LNCAP (cell line): ENCODE results near the gene RGS19.

ENCODE experiments used
- TF ChIP-seq, protein P1 (sequence below): fragments of 450-650 bp; IDR thresholded peaks from 2 replicates; pipeline ENCODE4 v1.5.1; 2017; ENCODE audit warnings: mild to moderate bottlenecking

Gene RGS19

DNA sequence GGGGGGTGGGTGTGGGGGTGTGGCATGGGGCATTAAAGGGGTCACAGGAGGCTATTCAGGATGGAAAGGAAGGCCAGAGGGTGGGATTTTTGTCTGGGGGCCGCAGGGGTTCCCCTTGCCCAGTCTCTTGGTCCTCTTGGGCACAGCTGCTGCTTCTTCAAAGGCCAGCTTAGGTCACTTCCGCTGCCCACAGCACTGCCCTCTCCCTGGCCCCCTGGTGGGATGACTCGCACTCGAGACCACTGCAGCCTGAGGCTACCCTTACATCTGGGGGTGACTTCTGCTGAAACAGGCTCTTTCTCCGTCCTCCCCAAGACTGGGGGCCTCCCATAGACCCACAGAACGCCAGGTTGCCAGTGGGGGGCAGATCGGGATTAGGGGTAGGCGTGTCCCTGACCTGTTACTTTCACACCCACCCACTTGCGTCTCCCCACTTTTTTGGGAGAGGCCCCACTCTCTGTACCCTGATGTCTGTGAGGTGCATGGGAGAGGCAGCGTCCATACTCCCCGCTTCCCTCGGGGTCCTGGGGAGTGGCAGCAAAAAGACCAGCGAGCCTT lies 3.6 kb upstream of the RGS19 start:
- TF ChIP-seq, protein P1, sequence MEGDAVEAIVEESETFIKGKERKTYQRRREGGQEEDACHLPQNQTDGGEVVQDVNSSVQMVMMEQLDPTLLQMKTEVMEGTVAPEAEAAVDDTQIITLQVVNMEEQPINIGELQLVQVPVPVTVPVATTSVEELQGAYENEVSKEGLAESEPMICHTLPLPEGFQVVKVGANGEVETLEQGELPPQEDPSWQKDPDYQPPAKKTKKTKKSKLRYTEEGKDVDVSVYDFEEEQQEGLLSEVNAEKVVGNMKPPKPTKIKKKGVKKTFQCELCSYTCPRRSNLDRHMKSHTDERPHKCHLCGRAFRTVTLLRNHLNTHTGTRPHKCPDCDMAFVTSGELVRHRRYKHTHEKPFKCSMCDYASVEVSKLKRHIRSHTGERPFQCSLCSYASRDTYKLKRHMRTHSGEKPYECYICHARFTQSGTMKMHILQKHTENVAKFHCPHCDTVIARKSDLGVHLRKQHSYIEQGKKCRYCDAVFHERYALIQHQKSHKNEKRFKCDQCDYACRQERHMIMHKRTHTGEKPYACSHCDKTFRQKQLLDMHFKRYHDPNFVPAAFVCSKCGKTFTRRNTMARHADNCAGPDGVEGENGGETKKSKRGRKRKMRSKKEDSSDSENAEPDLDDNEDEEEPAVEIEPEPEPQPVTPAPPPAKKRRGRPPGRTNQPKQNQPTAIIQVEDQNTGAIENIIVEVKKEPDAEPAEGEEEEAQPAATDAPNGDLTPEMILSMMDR = no peak

DNA sequence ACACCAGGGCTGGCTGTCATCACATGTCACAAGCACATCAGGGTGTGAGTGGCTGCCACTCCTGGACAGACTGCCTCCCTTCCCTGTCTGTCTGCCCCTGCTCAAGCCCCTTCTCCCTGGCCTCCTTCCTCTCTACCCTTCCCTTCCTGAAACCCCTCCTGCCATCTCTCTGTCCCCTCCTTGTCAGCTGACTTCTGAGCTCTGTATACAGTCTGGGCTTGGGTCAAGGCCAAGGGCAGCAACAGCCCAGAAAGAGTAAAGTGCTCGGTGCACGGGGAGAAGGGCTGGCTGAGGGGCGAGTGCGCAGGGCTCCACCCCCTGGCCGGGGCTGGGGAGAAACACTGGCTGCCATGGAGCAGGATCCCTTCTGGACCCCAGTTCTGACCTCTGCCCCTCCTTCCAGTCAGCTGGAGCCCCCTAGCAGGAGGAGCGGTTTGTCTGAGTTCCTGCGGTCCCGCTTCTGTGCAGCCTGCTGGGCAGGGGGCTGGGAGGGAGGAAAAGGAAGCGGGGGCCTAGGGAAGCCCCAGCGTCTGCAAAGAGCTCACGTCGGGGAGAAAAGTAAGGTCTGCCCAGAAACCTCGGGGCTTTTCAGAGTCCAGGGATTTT lies 2.9 kb upstream of the RGS19 start:
- TF ChIP-seq, protein P1 = no peak

DNA sequence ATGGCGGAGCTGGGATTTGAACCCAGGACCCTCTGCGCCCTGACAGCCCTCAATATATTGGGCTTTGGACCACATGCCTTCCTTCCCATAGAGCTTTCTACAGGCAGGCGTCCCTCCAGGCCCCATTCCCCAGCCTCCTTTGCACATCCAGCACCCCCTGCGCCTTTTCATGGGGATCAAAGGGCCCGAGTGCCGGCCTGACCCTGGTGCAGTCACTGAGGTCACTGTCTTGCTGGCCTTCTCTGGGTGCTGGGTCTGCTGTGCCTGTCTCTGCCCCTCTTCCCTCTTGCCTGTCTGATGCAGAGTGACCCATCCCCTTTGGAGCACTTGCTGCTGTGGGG lies 2.3 kb upstream of the RGS19 start:
- TF ChIP-seq, protein P1 = no peak

DNA sequence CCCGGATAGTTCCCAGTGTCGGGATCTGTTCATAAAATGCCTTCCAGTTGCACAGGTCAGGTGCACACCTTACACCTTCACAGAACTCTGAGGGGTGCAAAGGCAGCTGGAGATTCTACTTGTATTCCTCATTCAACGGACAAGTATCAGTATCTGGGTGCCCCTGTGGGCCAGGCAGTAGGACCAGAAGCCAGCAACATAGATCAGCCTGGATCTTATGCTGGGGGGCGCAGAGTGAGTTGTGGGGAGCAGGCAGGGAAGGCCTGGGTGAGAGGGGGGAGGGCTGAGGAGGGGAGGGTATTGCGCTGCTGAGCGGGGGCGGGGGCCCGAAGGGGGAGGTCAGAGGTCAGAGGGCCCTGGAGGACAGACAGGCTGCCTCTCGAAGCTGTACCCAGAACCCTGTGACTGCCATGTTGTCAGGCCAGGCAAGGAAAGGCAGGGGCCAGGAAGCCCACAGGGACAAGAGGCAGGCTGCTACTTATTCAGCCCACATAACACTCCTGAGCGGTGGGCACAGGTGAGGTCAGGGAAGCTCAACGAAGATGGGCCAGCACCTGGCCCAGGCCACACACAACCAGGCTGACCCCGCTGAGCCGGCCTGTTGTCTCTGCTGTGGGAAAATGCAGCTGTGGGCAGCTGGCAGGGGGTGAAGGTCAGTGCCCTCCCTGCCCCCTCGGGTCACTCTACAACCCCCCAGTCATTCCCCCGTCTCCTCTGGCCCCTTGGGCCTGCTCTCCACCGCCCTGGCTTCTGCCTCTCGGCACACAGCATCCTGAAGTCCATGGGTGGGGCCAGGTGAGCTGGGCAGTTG lies 1.7 kb upstream of the RGS19 start:
- TF ChIP-seq, protein P1 = no peak

DNA sequence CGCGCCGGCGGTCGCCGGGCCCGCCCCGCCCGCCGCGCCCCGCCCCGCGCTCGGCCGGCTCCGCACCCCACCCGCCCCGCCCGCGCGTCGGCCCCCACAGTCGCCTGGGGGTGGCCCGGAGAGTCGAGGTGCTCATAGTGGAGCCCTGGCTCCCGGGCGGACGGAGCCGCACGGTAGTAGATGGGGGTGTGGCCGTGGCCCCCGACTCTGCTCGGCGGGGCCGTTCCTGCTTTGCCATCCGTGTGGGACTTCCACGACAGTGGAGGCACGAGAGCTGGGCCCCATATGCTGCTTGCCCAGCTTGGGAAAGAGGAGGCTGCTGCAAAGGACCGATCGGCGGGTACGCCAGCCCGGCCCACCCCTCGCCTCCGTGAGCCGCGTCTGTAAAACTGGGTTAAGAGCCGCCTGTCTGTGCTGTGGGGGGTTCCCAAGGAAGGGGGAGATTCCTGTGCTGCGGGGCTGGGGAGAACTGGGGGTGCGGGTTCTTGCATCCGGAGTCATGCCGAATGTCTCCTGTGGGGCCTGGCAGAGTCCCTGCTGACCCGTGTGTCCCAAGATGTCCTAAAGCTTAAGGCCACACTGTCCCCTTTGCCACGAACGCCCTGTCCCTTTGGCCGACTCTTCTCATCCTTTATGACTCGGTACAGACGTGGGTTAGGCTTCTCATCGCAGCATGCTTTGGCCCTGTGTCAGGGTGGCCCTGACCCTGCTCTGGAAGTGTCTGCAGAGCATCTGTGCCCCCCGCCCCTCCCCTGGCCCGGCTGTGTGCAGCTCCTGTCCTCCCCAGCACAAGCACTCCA lies 895 bp upstream of the RGS19 start, which contains the start of gene OPRL1:
Gene OPRL1, plus strand, starts transcription at position 70 of the 800 bp plus-strand sequence. CDS start 12,639 bp downstream, outside the sequence.
- TF ChIP-seq, protein P1 = no peak

DNA sequence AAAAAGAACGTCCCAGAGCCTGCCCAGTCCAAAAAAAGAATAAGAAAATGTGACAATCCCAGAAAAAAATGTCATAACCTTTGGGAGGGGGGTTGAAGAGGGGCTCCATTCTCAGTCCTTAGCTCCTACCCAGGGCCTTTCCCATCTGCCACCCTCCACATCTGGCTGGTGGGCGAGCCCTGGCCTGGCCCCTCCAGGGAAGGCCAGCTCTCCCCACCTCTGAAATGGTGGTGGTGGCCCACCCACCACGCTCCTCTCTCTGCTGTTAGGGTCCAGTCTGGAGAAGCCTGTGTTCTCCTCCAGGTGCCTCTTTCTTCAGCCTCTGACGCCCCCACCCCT lies 415 bp downstream of the RGS19 start:
- TF ChIP-seq, protein P1 = no peak

DNA sequence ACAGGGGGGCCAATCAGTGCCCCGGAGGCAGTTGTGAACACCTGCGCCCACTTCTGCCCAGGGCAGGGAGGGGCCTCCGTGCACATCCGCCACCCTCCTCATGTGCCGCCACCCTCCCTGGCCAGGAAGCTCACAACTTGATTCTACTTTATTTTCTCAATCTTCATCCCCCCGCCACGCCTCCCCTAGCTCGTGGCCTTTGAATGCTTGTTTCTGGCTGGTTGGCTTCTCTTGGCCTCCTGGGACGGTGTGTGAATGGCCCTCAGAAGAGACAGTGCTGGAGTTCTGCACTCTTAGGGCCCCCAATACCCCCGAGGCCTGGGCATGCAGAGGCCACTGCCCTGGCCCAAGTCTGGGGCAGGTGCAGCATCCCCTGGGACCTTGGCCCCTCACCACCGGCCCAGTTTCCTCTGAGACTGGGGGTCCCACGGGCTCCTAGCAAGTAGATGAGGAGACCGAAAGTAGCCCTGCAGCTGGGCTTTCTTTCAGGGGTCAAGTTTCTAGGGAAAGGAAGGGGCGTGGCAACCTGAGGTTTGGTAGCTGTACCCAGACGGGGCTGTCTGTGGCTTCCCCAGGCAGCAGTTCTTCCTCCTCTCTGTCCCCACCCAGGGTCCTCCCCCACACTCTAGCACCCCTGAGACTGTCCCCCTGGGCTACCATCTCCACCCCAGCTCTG lies 1.3 kb downstream of the RGS19 start:
- TF ChIP-seq, protein P1 = no peak
